ENCODE measurements around the gene INSIG1. TPM values are rescaled to one million over a fixed set of nuclear protein-coding genes. Genes with fewer than 3 reads are reported as not detected.
A peak's percentile ranks its signal among the peaks of the same experiment; 100 is the strongest.

Gene INSIG1
- total and polyA plus RNA-seq, 12 donors = 5.9 to 16.3 (median 12.1) TPM

DNA sequence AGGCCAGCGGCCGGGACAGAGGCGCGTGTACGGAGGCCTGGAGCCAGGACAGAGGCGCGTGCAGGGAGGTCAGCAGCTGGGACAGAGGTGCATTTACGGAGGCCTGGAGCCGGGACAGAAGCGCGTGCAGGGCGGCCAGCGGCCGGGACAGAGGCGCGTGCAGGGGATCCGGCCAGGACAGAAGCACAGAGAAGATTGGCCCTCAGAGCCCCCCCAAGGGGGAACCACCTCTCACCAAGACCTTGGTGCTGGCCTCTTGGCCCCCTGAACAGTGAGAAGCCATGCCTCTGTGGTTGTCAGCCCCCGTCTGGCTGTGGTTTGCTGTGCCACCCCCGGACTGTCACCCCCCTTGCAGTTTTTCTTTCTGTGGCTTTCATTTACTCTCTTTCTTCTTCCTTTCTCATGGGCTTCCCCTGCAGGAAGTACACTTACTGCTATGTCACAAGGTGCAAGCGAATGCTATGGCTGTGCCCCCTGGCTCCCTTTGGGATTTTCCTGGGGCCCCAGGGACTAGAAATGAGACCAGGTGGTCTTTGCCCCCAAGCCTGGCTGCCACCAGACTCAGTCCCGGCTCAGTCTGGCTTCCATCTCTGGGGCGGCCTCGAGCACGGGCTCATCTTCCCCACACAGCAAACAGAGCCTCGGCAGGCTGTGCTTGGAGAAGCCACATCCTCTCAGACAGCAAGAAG lies 41.1 kb downstream of the INSIG1 start:
- Histone ChIP-seq H3K4me1 (no peaks in the 10 kb centered on the region), H3K27ac (no peak overlapping the region), H3K36me3 (no peaks in the 10 kb centered on the region), H3K9me3 (no peaks in the 10 kb centered on the region), H3K27me3 (peaks cover 0 to 27% (median 21%) of the 10 kb centered on the region in 7 donors), H3K4me3 (no peak overlapping the region)
- DNase-seq = no peak
- no peak for ATAC-seq
- TF ChIP-seq, protein P1, sequence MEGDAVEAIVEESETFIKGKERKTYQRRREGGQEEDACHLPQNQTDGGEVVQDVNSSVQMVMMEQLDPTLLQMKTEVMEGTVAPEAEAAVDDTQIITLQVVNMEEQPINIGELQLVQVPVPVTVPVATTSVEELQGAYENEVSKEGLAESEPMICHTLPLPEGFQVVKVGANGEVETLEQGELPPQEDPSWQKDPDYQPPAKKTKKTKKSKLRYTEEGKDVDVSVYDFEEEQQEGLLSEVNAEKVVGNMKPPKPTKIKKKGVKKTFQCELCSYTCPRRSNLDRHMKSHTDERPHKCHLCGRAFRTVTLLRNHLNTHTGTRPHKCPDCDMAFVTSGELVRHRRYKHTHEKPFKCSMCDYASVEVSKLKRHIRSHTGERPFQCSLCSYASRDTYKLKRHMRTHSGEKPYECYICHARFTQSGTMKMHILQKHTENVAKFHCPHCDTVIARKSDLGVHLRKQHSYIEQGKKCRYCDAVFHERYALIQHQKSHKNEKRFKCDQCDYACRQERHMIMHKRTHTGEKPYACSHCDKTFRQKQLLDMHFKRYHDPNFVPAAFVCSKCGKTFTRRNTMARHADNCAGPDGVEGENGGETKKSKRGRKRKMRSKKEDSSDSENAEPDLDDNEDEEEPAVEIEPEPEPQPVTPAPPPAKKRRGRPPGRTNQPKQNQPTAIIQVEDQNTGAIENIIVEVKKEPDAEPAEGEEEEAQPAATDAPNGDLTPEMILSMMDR (IDR thresholded peaks at IDR 0.05) = no peak
- intact Hi-C loops (cut with DNase I) = no loop called here
- 79 to 81% methylated on average over 25 of the region's 25 CpGs for WGBS, 2 donors

DNA sequence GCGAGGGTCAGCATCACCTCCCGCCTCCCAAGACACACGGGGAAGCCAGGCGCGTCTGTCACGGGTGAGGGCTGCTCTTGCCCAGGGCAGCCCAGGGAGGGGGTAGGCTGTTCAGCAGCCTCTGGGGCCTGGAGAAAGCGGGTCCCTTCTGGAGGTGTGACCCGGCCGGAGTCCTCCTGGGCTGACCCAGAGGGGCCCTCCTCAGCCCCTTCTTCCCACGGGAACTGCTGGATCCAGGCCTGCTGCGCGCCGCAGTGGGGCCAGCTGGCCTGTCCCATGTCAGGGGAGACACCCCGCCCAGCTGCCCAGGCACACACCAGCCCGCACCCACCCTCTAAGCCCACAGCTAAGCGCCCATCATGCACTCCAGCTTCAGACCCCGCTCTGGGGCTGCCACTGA lies 41.8 kb downstream of the INSIG1 start:
- TF ChIP-seq, protein P1 (IDR thresholded peaks at IDR 0.05) = no peak
- no peak overlapping the region for H3K4me3 ChIP-seq
- intact Hi-C loops (cut with DNase I) = no loop called here
- 75 to 78% methylated on average over 17 of the region's 17 CpGs for WGBS, 2 donors
- H3K36me3 ChIP-seq = no peaks in the 10 kb centered on the region
- peak in 1 of 8 donors; percentile 34 for ATAC-seq
- H3K4me1 ChIP-seq = peaks cover 0 to 2% (median 2%) of the 10 kb centered on the region in 9 donors
- no peak for DNase-seq
- H3K9me3 ChIP-seq = no peaks in the 10 kb centered on the region
- H3K27me3 ChIP-seq = peaks cover 0 to 31% (median 22%) of the 10 kb centered on the region in 7 donors
- H3K27ac ChIP-seq = no peak overlapping the region

DNA sequence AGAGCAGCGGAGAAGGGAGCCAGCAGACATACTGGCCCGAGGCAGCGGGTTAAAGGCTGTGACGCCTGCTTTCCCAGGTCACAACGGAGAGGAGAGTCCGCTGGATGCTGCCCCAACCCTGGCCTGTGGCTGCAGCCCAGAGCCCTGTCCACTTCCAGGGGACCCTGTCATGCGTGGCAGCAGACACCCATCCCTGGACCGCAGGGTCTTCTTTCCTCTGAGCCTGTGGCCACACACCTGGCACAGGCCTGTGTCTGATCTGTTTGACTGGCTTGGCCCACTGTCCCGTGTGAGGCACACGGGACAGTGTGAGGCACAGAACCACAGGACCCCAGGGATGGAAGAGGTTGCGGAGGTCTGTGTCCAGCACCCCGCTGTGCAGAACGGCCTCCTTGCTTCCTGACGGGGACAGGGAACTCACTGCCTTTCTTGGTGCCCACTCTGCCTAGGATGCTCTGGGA lies 42.4 kb downstream of the INSIG1 start:
- 77 to 82% methylated on average over 14 of the region's 14 CpGs for WGBS, 2 donors
- intact Hi-C loops (cut with DNase I) = loop anchor here in 4 of 10 donors (5.0 to 10.0 kb wide), 5 partner anchors 38 to 418 kb away; no protein-coding TSS in a partner anchor

DNA sequence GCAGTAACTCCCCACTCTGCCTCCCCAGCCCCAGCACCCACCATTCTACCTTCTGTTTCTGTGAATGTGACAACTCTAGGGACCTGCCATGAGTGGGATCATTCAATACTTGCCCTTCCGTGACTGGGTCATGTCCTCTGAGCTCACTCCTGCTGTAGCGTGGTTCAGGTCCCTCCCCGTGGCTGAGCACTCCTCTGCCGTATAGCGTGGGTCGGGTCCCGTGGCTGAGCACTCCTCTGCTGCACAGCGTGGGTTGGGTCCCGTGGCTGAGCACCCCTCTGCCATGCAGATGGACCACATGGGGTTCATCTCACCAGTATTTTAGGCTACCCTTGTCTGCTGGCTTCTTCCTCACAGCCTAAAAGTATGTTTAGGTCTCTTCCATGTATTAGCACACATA lies 43.0 kb downstream of the INSIG1 start:
- 70 to 80% methylated on average over 9 of the region's 9 CpGs for WGBS, 2 donors
- H3K27me3 ChIP-seq = peaks cover 0 to 39% (median 24%) of the 10 kb centered on the region in 7 donors

More for the DNA sequence above, 42.4 kb downstream of the INSIG1 start:
- H3K9me3 ChIP-seq = no peaks in the 10 kb centered on the region
- ATAC-seq (no peak), DNase-seq (no peak)
- no peaks in the 10 kb centered on the region for H3K36me3 ChIP-seq
- H3K4me1 ChIP-seq = peaks cover 0 to 7% (median 6%) of the 10 kb centered on the region in 9 donors
- no peak overlapping the region for H3K4me3 ChIP-seq
- H3K27ac ChIP-seq = no peak overlapping the region
- H3K27me3 ChIP-seq = peaks cover 0 to 33% (median 24%) of the 10 kb centered on the region in 7 donors
- TF ChIP-seq, protein P1 (IDR thresholded peaks at IDR 0.05) = no peak

More for the DNA sequence above, 43.0 kb downstream of the INSIG1 start:
- Histone ChIP-seq H3K4me3 (no peak overlapping the region), H3K9me3 (no peaks in the 10 kb centered on the region), H3K36me3 (no peaks in the 10 kb centered on the region), H3K4me1 (peaks cover 0 to 11% (median 8%) of the 10 kb centered on the region in 9 donors), H3K27ac (no peak overlapping the region)
- intact Hi-C loops (cut with DNase I) = loop anchor here in 4 of 10 donors (5.0 to 10.0 kb wide), 5 partner anchors 38 to 418 kb away; no protein-coding TSS in a partner anchor
- DNase-seq = no peak
- no peak for ATAC-seq
- TF ChIP-seq, protein P1 (IDR thresholded peaks at IDR 0.05) = no peak
